LNCAP (cell line): ENCODE data around the gene NFATC3.

ENCODE experiments used
- TF ChIP-seq, protein P1 (sequence below): fragments of 450-650 bp; IDR thresholded peaks from 2 replicates; pipeline ENCODE4 v1.5.1; 2017; ENCODE audit warnings: mild to moderate bottlenecking

The NFATC3 gene

DNA sequence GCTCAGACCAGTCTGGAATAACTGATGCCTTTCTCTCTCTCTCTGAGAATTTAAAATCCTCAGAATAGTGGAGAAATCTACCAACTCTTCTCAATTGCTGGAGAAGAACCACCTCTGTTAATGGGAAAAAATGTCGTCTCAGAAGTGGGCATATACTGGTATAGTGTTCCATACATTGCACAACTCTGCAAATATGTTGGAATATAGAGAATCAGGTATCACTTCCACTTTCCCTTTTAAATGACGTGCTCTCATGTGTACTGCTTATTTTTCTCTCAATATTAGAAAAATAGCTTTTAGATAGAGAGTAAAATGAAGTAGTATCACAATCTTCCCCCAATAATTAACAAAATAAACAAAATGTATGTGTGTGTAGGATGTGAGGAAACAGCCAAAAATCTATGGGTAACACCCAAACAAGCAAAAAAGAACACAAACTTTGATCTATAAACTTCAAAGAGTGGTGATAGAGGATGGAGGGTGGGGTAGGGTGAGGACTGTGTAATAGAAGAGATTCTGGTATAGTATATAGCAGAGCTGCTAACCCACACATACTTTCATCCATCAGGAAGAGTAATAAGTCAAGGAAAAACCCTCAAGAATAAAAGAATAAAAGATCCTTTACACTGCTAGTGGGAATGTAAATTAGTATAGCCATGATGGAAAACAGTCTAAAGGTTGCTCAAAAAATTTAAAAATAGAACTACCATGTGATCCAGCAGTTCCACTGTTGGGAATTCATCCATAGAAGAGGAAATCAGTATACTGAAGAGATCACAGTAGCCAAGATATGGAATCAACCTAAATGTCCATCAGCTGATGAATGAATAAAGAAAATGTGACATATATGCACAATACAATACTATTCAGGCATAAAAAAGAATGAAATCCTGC lies 46.9 kb downstream of the NFATC3 start:
- TF ChIP-seq, protein P1, sequence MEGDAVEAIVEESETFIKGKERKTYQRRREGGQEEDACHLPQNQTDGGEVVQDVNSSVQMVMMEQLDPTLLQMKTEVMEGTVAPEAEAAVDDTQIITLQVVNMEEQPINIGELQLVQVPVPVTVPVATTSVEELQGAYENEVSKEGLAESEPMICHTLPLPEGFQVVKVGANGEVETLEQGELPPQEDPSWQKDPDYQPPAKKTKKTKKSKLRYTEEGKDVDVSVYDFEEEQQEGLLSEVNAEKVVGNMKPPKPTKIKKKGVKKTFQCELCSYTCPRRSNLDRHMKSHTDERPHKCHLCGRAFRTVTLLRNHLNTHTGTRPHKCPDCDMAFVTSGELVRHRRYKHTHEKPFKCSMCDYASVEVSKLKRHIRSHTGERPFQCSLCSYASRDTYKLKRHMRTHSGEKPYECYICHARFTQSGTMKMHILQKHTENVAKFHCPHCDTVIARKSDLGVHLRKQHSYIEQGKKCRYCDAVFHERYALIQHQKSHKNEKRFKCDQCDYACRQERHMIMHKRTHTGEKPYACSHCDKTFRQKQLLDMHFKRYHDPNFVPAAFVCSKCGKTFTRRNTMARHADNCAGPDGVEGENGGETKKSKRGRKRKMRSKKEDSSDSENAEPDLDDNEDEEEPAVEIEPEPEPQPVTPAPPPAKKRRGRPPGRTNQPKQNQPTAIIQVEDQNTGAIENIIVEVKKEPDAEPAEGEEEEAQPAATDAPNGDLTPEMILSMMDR: no peak

DNA sequence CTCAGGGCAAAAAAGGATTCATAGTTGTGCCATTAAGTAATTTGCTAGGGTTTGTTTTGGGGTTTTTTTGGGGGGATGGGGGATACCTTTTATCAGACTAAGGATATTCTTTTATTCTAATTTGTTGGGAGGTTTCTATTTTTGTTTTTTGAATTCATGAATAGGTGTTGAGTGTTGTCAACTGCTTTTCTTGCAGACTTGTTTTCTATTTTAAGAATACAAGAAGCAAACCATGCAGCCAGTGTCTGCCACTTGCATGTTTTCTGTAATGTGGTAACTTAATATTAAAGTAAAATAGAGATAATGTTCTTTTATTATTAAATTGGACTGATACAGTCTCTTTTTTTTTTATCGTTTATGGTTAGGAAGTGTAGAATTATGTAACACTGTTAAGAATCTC lies 49.5 kb downstream of the NFATC3 start:
- TF ChIP-seq, protein P1: no peak

DNA sequence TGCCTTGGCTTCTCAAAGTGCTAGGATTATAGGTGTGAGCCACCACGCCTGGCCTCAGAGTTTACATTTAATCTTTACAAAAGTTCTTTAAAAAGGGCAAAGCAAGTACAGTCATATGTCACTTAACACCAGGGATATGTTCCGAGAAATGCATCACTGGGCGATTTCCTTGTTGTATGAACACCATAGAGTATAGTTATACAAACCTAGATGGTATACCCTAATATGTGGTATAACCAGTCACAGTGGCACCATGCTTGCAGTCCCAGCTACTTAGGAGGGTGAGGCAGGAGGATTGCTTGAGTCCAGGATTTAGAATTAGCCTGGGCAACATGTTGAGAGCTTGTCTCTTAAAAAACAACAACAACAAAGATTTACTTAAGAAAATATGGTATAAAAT lies 51.3 kb downstream of the NFATC3 start:
- TF ChIP-seq, protein P1: no peak

DNA sequence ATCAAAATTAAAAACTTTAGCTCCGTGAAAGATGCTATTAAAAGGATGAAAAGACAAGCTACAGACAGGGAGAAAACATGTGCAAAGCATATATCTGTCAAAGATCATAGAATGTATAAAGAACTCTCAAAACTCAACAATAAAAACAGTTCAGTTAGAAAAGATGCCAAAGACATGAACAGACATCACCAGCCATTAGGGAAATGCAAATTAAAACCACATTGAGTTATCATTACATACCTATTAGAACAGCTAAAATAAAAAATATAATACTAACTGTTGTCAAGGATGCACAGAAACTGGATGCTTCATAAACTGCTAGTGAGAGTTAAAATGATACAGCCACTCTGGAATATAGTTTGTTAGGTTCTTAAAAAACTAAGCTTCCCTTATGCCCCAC lies 58.8 kb downstream of the NFATC3 start:
- TF ChIP-seq, protein P1: no peak

DNA sequence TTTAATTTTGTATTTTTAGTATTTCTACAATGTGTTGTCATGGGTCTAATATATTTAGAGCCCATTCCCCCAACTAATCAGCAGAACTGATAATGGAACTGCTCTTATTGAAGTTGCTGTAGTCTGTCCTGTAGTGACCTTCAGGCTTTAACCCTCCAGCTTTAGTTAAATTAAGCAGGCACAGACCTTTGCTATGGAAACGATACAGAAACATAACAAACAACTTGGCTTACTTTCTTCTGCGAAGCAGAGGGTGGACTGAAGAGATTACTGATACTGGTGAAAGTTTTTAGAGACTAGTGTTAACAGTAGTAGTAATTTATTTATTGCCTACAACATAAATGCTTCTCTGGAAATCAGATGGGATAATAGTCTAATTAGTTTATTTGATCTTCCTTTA lies 61.4 kb downstream of the NFATC3 start:
- TF ChIP-seq, protein P1: no peak

DNA sequence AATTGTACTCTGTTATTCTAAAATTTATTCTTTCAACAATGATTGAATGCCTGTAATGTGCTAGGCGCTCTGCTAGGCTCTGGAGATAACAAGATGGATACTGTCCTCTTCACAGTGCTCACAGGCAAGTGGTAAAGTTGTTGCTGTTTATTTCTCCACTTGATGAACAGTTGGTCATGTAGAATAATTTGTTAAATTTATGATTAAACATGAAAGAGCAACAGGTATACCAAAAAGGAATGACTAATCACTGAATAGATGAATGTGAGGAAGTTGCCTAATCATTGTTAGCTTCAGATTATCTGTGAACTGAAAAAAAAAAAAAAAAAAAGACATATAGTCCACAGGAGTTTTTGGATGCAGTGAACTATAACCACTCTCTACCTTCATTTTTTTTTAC lies 62.3 kb downstream of the NFATC3 start:
- TF ChIP-seq, protein P1: no peak

DNA sequence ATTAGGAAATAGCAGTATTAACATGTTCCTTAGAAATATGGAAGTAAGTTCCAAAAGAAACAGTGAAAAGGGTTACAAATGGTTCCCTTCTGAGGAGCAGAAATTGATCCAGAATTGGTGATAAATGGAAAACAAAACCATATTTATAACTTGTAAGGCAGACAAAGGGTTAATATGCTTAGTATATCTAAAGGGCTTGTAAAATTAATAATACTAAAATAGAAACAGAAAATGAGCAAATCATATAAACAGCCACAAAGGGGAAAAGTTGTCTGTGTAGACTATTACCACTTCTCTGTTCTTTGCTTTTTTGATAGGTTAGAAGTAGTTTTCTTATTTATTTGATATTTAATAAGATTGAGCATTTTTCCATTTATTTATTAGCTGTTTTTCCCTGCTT lies 64.4 kb downstream of the NFATC3 start:
- TF ChIP-seq, protein P1: no peak
